Measurements from ENCODE around the gene AURKAIP1.

The AURKAIP1 gene

DNA sequence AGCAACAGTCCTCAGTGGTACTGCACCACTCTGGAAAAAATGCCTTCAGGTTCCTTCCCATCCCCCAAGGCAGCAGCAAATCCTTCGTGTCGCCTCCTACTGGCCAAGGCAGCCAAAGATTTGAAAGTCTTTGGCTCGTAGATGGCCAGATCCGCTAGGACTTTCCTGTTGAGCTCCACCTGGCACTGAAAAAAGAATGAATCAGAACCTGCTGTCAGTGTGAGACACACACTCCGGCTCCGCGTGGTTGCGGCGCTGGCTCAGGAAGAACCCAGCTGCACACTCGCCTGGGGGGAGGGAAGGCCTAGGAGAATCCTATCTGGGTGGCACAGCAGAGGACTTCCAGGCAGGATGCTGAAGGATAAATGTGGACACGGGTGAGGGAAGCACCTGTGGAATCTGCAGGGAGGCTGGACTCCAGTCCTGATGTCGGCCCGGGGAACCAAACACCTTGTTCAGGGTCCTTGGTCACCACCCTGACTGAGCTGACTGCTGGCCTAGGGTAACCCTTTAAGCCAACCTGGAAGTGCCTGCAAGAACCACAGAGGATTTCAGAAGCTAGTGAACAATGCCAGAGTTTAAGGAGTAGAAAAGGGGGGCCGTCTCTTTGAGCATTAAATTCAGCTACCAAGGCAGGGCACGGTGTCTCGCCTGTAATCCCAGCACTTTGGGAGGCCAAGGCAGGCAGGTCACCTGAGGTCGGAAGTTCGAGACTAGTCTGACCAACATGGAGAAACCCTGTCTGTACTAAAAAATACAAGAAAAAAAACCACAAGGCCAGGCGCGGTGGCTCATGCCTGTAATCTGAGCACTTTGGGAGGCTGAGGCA, 27.3 kb upstream of the AURKAIP1 start:
- H3K4me3 ChIP-seq (replicated peaks in 1 of 2; ENCODE audit: low read depth in 2 of 2, low read length in 2 of 2), result no peak overlapping the region
- peak; percentile 70 to 86 for DNase-seq (ENCODE audit: low read depth in 2 of 2)
- TF ChIP-seq CTCF (IDR thresholded peaks at IDR 0.05; ENCODE audit: low read depth, low read length), result peak; percentile 78

DNA sequence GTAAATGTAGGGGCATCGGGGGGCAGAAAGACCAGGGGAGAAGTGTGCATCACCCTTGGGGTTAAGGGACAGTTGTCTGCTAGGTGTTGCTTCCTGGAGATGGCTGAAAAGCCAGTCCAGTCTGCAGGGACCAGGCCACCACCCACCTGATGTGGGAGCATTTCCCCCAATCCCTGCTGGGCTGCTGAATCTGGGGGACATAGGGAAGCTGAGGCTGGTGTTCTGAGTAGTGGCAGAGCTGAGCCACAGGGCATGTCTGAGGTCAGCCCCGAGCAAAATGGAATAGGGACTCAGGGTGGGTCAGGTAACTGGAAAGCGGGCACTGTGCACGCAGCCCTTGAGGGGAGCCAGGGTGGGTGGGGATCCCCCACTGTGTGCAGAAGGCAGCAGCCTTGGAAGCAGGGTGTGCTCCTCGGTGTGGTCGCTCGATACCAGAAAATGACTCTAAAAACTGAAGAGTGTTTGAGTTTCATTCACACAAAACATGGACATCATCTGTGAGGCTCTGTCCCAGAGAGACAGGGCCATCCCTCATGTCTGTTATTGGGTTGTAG, 26.5 kb upstream of the AURKAIP1 start:
- DNase-seq (ENCODE audit: low read depth in 2 of 2), result no peak
- H3K4me3 ChIP-seq (replicated peaks in 1 of 2; ENCODE audit: low read depth in 2 of 2, low read length in 2 of 2), result no peak overlapping the region
- no peak for TF ChIP-seq CTCF (IDR thresholded peaks at IDR 0.05; ENCODE audit: low read depth, low read length)

GRCh38 chr1:1400576-1401456, 25.8 kb upstream of the AURKAIP1 start:
- TF ChIP-seq CTCF (IDR thresholded peaks at IDR 0.05; ENCODE audit: low read depth, low read length), result no peak
- DNase-seq (ENCODE audit: low read depth in 2 of 2), result no peak
- peak overlapping the region; percentile 98 to 99 for H3K4me3 ChIP-seq (replicated peaks in 1 of 2; ENCODE audit: low read depth in 2 of 2, low read length in 2 of 2)

- peak overlapping the region; percentile 98 to 99 for H3K4me3 ChIP-seq (replicated peaks in 1 of 2; ENCODE audit: low read depth in 2 of 2, low read length in 2 of 2)
- peak; percentile 32 to 35 for DNase-seq (ENCODE audit: low read depth in 2 of 2)
- no peak for TF ChIP-seq CTCF (IDR thresholded peaks at IDR 0.05; ENCODE audit: low read depth, low read length)
Observed at GRCh38 chr1:1399872-1400575, 25.0 kb upstream of the AURKAIP1 start.

DNA sequence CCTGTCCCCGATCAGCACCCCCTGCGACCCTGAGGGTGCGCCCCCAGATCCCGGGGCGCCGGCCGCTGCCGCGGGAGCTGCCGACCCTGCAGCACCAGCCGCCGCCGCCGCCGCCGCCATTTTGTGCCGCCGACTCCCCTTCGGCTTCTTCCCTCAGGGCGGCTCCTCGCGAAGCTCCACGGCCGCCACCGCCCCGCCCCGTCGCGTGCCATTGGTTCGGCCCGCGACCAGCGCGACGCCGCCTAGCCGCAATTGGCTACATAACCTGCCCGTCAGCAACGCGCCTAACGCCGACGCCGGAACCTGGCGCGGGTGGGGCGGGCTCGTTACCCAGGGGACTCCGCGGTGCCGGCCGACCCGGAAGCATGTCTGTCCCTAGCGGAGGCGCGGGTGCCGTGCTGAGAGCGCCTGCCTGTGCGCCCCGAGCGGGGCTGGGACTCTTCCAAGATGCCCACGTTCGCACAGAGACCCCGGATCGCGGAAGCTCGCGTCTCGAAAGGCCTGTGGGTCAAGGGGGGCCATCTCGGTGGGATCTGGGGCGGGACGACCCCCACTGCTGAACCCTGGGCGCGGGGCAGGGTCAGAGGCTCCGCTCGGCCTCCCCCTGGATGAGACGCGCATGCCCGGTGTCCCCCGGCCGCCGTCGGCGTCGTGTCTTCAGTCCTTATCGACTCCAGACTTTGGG, 24.3 kb upstream of the AURKAIP1 start, which contains the start of gene CCNL2:
CCNL2 (minus strand) TSS at position 149 of the 685 bp plus-strand sequence; CDS start at position 120, 29 bp downstream.
- peak within 1 kb of the TSS; percentile 98 to 99 for H3K4me3 ChIP-seq (replicated peaks in 1 of 2; ENCODE audit: low read depth in 2 of 2, low read length in 2 of 2)
- peak; percentile 99 for DNase-seq (ENCODE audit: low read depth in 2 of 2)
- TF ChIP-seq CTCF (IDR thresholded peaks at IDR 0.05; ENCODE audit: low read depth, low read length), result peak; percentile 64
